ENCODE results near the gene CEACAM8. TPM values are rescaled to one million over a fixed set of nuclear protein-coding genes. Genes with fewer than 3 reads are reported as not detected.

CEACAM8 gene
- total RNA-seq, 1 donor from 2014 or later: not detected

GRCh38 chr19:42584466-42584865, 10.3 kb downstream of the CEACAM8 start:
- DNase-seq (ENCODE audit: low spot score, unreplicated experiment): no peak
- Mint-ChIP-seq H3K4me1 (ENCODE audit: low read depth) (no peaks in the 10 kb centered on the region), H3K36me3 (ENCODE audit: insufficient read depth) (no peaks in the 10 kb centered on the region), H3K9me3 (ENCODE audit: low read depth) (no peaks in the 10 kb centered on the region), H3K27ac (no peak overlapping the region), H3K27me3 (peaks cover 20% of the 10 kb centered on the region), H3K4me3 (ENCODE audit: low read depth) (no peak overlapping the region)
- TF ChIP-seq, protein P1, sequence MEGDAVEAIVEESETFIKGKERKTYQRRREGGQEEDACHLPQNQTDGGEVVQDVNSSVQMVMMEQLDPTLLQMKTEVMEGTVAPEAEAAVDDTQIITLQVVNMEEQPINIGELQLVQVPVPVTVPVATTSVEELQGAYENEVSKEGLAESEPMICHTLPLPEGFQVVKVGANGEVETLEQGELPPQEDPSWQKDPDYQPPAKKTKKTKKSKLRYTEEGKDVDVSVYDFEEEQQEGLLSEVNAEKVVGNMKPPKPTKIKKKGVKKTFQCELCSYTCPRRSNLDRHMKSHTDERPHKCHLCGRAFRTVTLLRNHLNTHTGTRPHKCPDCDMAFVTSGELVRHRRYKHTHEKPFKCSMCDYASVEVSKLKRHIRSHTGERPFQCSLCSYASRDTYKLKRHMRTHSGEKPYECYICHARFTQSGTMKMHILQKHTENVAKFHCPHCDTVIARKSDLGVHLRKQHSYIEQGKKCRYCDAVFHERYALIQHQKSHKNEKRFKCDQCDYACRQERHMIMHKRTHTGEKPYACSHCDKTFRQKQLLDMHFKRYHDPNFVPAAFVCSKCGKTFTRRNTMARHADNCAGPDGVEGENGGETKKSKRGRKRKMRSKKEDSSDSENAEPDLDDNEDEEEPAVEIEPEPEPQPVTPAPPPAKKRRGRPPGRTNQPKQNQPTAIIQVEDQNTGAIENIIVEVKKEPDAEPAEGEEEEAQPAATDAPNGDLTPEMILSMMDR (IDR thresholded peaks at IDR 0.05; ENCODE audit: unreplicated experiment): no peak

DNA sequence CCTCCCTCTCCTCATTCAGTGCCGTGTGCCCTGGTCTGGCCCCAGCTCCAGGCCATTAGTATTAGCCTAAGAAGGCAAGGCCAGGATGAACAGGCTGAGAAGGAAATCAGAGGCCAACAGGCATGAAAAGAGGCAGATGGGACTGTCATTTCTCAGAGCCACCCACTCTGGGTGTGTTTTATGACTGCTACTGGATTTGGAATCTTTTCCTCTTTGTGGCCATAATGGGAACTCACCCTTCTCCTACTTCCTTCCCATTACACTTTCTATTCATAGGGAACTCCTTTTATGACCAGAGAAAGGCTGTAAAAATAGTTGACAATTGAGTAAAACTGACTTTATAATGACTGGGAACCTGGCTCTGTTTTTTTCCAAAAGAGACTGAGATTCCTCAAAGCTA, 17.7 kb downstream of the CEACAM8 start:
- H3K36me3 Mint-ChIP-seq (ENCODE audit: insufficient read depth): no peaks in the 10 kb centered on the region
- TF ChIP-seq, protein P1 (IDR thresholded peaks at IDR 0.05; ENCODE audit: unreplicated experiment): no peak
- H3K4me3 Mint-ChIP-seq (ENCODE audit: low read depth): no peak overlapping the region
- peaks cover 21% of the 10 kb centered on the region for H3K27me3 Mint-ChIP-seq
- DNase-seq (ENCODE audit: low spot score, unreplicated experiment): no peak
- peaks cover 2% of the 10 kb centered on the region for H3K4me1 Mint-ChIP-seq (ENCODE audit: low read depth)
- no peaks in the 10 kb centered on the region for H3K9me3 Mint-ChIP-seq (ENCODE audit: low read depth)
- no peak overlapping the region for H3K27ac Mint-ChIP-seq

DNA sequence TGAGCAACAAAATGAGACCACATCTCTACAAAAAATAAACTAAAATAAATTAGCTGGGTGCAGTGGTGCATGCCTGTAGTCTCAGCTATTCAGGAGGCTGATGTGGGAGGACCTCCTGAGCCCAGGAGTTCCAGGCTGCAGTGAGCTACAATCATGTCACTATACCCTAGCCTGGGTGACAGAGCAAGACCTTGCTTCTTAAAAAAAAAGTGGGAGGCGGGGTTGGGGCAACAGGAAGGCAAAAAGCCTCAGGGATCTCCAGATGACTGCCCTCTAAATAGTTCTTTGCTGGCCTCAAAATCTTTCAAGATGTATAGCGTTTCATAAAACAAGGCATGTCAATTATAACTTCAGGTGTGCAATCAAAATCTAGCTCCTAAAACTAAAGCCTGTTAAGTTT, 18.5 kb downstream of the CEACAM8 start:
- TF ChIP-seq, protein P1 (IDR thresholded peaks at IDR 0.05; ENCODE audit: unreplicated experiment): no peak
- H3K27ac Mint-ChIP-seq: no peak overlapping the region
- peaks cover 23% of the 10 kb centered on the region for H3K27me3 Mint-ChIP-seq
- H3K4me3 Mint-ChIP-seq (ENCODE audit: low read depth): no peak overlapping the region
- H3K36me3 Mint-ChIP-seq (ENCODE audit: insufficient read depth): no peaks in the 10 kb centered on the region
- peaks cover 3% of the 10 kb centered on the region for H3K4me1 Mint-ChIP-seq (ENCODE audit: low read depth)
- H3K9me3 Mint-ChIP-seq (ENCODE audit: low read depth): no peaks in the 10 kb centered on the region
- no peak for DNase-seq (ENCODE audit: low spot score, unreplicated experiment)

GRCh38 chr19:42573642-42574041, 21.1 kb downstream of the CEACAM8 start:
- Mint-ChIP-seq H3K27me3 (peaks cover 16% of the 10 kb centered on the region), H3K36me3 (ENCODE audit: insufficient read depth) (no peaks in the 10 kb centered on the region), H3K27ac (no peak overlapping the region), H3K4me3 (ENCODE audit: low read depth) (no peak overlapping the region), H3K4me1 (ENCODE audit: low read depth) (peaks cover 7% of the 10 kb centered on the region), H3K9me3 (ENCODE audit: low read depth) (no peaks in the 10 kb centered on the region)
- DNase-seq (ENCODE audit: low spot score, unreplicated experiment): no peak
- TF ChIP-seq, protein P1 (IDR thresholded peaks at IDR 0.05; ENCODE audit: unreplicated experiment): no peak

GRCh38 chr19:42571116-42571515, 23.6 kb downstream of the CEACAM8 start:
- no peak for DNase-seq (ENCODE audit: low spot score, unreplicated experiment)
- Mint-ChIP-seq H3K27me3 (peaks cover 18% of the 10 kb centered on the region), H3K27ac (no peak overlapping the region), H3K4me3 (ENCODE audit: low read depth) (no peak overlapping the region), H3K9me3 (ENCODE audit: low read depth) (no peaks in the 10 kb centered on the region), H3K36me3 (ENCODE audit: insufficient read depth) (no peaks in the 10 kb centered on the region), H3K4me1 (ENCODE audit: low read depth) (peaks cover 7% of the 10 kb centered on the region)
- TF ChIP-seq, protein P1 (IDR thresholded peaks at IDR 0.05; ENCODE audit: unreplicated experiment): no peak

Data from progenitor cell of endocrine pancreas (in vitro differentiated cells).